CD4-positive, alpha-beta T cell (primary cell): ENCODE data around the gene OR5V1. TPM values are rescaled to one million over a fixed set of nuclear protein-coding genes. Genes with fewer than 3 reads are reported as not detected.

Experiments
- total RNA-seq, 174 experiments: library from RNA in 2 of 174; stranded (reverse) in 2 of 174; gene quantifications; one replicate each; pipeline ENCODE4 v1.2.3 and lab custom pipeline; 2021 to 2026

Gene OR5V1
- total RNA-seq, 2 experiments from 2014 or later: not detected

Other genes starting within 250 kb of the OR5V1 start
- not detected for gene OR2J2, start 198.0 kb downstream of the OR5V1 start, total RNA-seq
- not detected for gene OR14J1, start 67.2 kb downstream of the OR5V1 start, total RNA-seq
- gene OR12D3, start 6.4 kb upstream of the OR5V1 start, total RNA-seq: not detected
- not detected for gene OR12D2, start 26.8 kb upstream of the OR5V1 start, total RNA-seq
- gene OR12D1, start 46.1 kb upstream of the OR5V1 start, total RNA-seq: not detected
- not detected for gene OR10C1, start 70.4 kb upstream of the OR5V1 start, total RNA-seq
- not detected for gene OR11A1, start 88.2 kb upstream of the OR5V1 start, total RNA-seq
- gene OR2H1, start 88.3 kb upstream of the OR5V1 start, total RNA-seq: not detected
- gene MAS1L, start 119.1 kb upstream of the OR5V1 start, total RNA-seq: not detected
- not detected for gene UBD, start 190.9 kb upstream of the OR5V1 start, total RNA-seq
- gene OR2H2, start 216.3 kb upstream of the OR5V1 start, total RNA-seq: not detected